NCI-H1105 treated with DMSO at 0.1 percent for 48 hours (cell line): ENCODE measurements around the gene NLRC3.
"Not testable (repeated sequence)": the region's sequence is repeated elsewhere in the genome, so short reads cannot be mapped to it uniquely, and the experiment has no call there.

Source experiments
- DNase-seq: peaks from one replicate; lab custom pipeline; 2025; lab: John Stamatoyannopoulos, UW

Gene NLRC3

DNA sequence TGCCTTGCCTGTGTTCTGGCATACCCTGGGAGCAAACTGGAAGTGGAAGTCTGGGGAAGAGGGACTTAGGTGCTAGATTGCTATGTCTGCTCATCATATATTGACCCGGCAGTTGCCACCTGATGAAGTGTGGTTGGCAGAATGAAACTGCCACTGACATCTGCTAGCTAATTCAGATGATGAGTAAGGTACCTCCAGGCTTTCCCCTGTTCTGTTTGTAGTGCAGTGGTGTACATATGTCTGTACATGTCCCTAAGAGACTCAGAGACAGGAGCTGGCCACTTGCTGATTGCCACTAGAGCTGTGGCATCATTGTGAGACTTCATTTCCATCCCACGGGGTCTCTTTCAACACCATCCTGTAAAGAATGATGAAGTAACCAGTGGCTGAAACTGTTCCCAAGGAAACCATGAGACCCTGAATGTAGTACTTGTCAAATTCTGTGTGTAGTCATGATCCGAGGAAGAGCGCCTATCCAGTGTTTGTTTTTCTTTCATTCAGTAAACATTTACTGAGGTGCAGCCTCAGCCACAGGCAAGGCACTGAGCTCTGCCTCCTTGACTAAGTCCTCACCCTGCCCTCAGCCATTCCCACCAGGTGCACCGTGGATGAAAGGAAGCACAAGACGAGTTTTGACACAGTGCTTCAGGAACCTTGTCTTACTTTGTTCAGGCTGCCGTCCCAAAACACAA, 63.2 kb downstream of the NLRC3 start:
- DNase-seq, result no peak

DNA sequence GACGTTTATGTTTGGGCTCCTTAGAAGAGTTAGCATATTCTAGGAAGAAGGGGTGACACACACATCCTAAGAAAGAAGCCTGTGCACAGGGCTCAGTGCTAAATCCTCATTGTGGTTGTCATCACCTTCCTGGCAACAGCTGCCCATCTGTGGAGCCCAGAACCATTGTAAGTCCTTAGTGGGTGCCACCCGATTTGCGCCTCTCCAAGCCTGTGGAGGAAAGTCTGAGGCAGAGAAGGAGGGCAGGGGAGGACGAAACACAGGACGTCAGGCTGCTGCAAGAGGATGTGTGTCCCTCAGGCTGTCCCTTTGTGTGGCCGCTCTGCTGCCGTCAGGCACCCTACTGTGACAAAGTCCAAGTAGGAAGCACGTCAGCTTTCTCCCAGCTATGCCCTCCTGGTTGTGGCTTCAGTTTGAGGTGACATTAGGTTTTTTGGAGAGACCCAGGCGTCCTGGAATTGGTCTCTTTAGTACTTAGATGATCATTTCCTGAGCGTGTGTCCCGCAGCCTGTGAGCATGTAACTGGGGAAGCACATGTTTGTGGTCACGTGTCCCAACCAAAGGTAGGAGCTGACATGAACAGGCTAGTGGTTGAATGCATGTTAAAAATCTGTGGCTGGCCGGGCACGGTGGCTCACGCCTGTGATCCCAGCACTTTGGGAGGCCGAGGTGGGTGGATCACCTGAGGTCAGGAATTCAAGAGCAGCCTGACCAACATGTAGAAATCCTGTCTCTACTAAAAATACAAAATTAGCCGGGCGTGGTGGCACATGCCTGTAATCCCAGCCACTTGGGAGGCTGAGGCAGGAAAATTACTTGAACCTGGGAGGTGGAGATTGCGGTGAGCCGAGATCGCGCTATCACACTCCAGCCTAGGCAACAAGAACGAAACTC, 65.7 kb downstream of the NLRC3 start:
- DNase-seq, result no peak

- no peak for DNase-seq
These were observed 66.8 kb downstream of the NLRC3 start for GRCh38 chr16:3510416-3510815.

GRCh38 chr16:3509470-3509928, 67.7 kb downstream of the NLRC3 start:
- DNase-seq, result no peak

DNA sequence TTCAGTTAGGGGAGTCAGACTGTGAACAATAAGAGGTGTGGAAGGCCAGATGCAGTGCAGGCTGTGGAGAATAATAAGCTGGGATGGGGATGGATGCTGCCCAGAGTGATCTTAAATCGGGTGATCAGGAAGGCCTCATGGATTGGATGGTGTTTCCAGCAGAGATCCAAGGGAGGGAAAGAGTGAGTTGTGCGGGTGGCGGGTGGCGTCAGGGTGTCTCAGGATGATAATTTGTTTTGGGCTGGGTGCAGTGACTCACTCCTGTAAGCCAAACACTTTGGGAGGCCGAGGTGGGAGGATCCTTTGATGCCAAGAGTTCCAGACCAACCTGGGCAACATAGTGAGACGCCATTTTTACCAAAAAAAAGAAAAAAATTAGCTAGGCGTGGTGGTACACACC, 68.5 kb downstream of the NLRC3 start:
- no peak for DNase-seq

DNA sequence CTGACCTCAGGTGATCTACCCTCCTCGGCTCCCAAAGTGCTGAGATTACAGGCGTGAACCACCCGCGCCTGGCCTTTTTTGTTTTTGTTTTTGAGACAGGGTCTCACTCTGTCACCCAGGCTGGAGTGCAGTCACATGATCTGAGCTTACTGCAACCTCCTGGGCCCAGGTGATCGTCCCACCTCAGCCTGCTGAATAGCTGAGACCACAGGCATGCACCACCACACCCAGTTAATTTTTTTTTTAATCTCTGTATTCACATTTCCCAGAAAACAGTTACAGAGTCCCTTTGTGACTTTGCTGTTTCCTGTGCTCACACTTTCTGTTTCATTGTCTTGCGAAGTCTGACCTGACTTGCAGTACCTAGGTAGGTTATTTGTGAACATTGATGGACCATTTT, 73.7 kb downstream of the NLRC3 start:
- DNase-seq, result no peak

GRCh38 chr16:3501783-3502400, 75.3 kb downstream of the NLRC3 start:
- DNase-seq, result peak; percentile 28

- not testable (repeated sequence) for DNase-seq
These were observed 75.8 kb downstream of the NLRC3 start for GRCh38 chr16:3501412-3501761.

GRCh38 chr16:3498988-3499387, 78.2 kb downstream of the NLRC3 start:
- DNase-seq, result no peak

DNA sequence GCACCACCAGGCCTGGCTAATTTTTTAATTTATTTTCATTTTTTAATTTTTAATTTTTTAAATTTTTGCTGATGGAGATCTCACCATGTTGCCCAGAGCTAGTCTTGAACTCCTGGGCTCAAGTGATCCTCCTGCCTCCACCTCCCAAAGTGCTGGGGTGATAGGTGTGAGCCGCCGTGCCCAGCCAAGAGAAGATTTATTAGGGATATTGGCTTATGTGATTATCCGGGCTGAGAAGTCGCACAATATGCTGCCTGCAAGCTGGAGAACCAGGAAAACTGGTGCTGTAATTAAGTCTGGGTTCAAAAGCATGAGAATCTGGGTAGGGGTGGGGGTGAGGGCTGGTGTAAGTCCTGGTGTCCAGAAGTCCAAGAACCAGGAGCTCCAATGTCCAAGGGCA, 79.4 kb downstream of the NLRC3 start:
- no peak for DNase-seq

DNA sequence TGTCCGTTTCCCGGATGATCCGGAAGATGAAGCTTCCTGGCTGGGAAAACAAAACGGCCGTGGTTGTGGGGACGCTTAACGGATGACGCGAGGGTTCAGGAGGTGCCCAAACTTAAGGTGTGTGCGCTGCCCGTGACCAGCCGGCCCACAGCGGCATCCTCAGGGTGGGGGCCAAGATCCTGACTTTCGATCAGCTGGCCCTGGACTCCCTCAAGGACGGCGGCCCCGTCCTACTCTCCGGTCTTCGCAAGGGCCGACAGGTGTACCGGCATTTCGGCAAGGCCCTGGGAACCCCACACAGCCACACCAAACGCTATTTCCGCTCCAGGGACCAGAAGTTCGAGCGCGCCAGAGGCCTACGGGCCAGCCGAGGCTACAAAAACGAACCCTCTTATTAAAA, 80.8 kb downstream of the NLRC3 start:
- no peak for DNase-seq

DNA sequence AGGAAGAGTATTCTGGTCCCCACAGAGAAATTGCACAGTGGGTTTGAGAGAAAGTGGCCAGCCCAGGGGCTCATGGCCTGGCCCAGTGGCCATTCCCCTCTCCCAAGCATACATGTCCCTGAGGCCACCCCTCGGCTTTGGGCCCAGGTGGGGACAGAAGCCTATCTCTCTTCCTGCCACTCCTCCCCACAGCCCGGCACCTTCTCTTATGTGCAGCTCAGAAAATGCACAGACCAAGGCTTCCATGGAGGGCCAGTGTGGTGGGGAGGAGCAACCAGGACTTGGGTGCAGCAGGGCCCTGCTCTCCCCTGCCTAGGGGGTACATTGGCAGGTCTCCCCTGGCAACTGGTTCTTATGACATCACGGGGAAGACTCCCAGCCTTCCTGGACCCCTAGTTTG, 82.0 kb downstream of the NLRC3 start, which contains the start of gene C16orf90:
Gene C16orf90 (minus strand): TSS at position 314 of the 400 bp plus-strand sequence. CDS start 68 bp downstream, at position 246.
- no peak for DNase-seq

- DNase-seq, result no peak
These were observed 82.7 kb downstream of the NLRC3 start for GRCh38 chr16:3494386-3494973.

DNA sequence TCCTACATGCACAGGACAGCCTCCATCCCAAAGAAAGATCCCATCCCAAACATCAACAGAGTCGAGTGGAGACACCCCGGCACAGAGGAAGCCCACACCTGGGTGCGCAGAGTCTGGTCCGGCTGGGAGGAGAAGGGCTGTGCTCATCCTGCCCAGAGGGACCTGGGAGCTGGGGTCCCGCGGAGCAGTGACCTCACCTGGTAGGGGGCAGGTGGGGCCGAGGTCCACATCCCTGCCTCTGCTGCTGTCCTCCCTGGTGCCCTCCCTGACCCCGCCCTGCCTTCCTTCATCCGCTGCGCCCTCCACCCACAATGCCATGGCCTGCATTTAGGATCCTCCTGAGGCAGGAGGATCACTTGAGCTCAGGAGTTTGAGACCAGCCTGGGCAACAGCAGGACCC, 84.8 kb downstream of the NLRC3 start:
- DNase-seq, result no peak

GRCh38 chr16:3490911-3491629, 86.1 kb downstream of the NLRC3 start:
- peak; percentile 6 for DNase-seq
